Mesenchymal stem cell (in vitro differentiated cells and primary cell): ENCODE measurements around the gene FLT1.

Experiments
- DNase-seq: peaks from one replicate; pipeline ENCODE4 v3.0.0-alpha.2; 2013
- H2AFZ ChIP-seq: one replicate; pipeline ENCODE4 v1.6.1; 2013; ENCODE audit warnings: low read depth, mild to moderate bottlenecking, control low read depth, inconsistent platforms, low read length, moderate library complexity
- H2AK5ac ChIP-seq: 2 replicates; pipeline ENCODE4 v1.6.1; 2013; ENCODE audit warnings: low read length, moderate library complexity, mild to moderate bottlenecking, inconsistent platforms; ENCODE audit not compliant: severe bottlenecking
- H2BK120ac ChIP-seq: one replicate; pipeline ENCODE4 v1.6.1; 2013; ENCODE audit warnings: low read depth, mild to moderate bottlenecking, inconsistent platforms, low read length, moderate library complexity
- H2BK12ac ChIP-seq, 2 experiments: one replicate each; pipeline ENCODE4 v1.6.1; 2013; ENCODE audit warnings: inconsistent platforms in 2 of 2, low read length in 2 of 2, mild to moderate bottlenecking in 2 of 2, moderate library complexity in 2 of 2, control low read depth in 1 of 2
- H2BK15ac ChIP-seq: one replicate; pipeline ENCODE4 v1.6.1; 2013; ENCODE audit warnings: mild to moderate bottlenecking, low read depth, inconsistent platforms; ENCODE audit not compliant: poor library complexity, severe bottlenecking
- H2BK5ac ChIP-seq: 2 replicates; pipeline ENCODE4 v1.6.1; 2013; ENCODE audit warnings: low read depth, mild to moderate bottlenecking, low read length, control low read depth, inconsistent platforms; ENCODE audit not compliant: poor library complexity, severe bottlenecking
- H3K14ac ChIP-seq, 2 experiments: one replicate each; pipeline ENCODE4 v1.6.1; 2013; ENCODE audit warnings: inconsistent platforms in 2 of 2, low read length in 2 of 2, control low read depth in 1 of 2, mild to moderate bottlenecking in 1 of 2, moderate library complexity in 1 of 2
- H3K18ac ChIP-seq, 2 experiments: one replicate each; pipeline ENCODE4 v1.6.1; 2013; ENCODE audit warnings: inconsistent platforms in 2 of 2, low read length in 2 of 2, control low read depth in 1 of 2, low read depth in 1 of 2, mild to moderate bottlenecking in 1 of 2
- H3K23ac ChIP-seq, 2 experiments: one replicate each; pipeline ENCODE4 v1.6.1; 2013; ENCODE audit warnings: inconsistent platforms in 2 of 2, low read length in 2 of 2, mild to moderate bottlenecking in 2 of 2, moderate library complexity in 2 of 2, control low read depth in 1 of 2
- H3K27ac ChIP-seq: 2 replicates; pipeline ENCODE4 v1.5.1; 2013; ENCODE audit warnings: mild to moderate bottlenecking, moderate library complexity, low read length, control low read depth, inconsistent platforms; ENCODE audit not compliant: poor library complexity, severe bottlenecking
- H3K27me3 ChIP-seq, 2 experiments: 2 replicates each; pipeline versions ENCODE4 v1.6.1 to v1.7.0; 2013; ENCODE audit warnings: low read length in 2 of 2, mild to moderate bottlenecking in 2 of 2, moderate library complexity in 2 of 2, control low read depth in 1 of 2, inconsistent platforms in 1 of 2; ENCODE audit not compliant: control insufficient read depth in 1 of 2, insufficient read depth in 1 of 2
- H3K36me3 ChIP-seq, 2 experiments: 2 replicates each; pipeline versions ENCODE4 v1.6.1 to v1.7.0; 2013; ENCODE audit warnings: low read length in 2 of 2, control low read depth in 1 of 2, inconsistent platforms in 1 of 2, low read depth in 1 of 2, mild to moderate bottlenecking in 1 of 2; ENCODE audit not compliant: insufficient read depth in 2 of 2, control insufficient read depth in 1 of 2
- H3K4ac ChIP-seq, 2 experiments: one replicate each; pipeline ENCODE4 v1.6.1; 2013; ENCODE audit warnings: inconsistent platforms in 2 of 2, low read length in 2 of 2, mild to moderate bottlenecking in 2 of 2, moderate library complexity in 2 of 2, control low read depth in 1 of 2, low read depth in 1 of 2
- H3K4me1 ChIP-seq: 2 replicates; pipeline ENCODE4 v1.6.1; 2013; ENCODE audit warnings: low read depth, low read length, control low read depth; ENCODE audit not compliant: control insufficient read depth, insufficient read depth
- H3K4me2 ChIP-seq: 2 replicates; pipeline ENCODE4 v1.6.1; 2013; ENCODE audit warnings: low read length, mild to moderate bottlenecking, inconsistent platforms; ENCODE audit not compliant: poor library complexity, severe bottlenecking
- H3K4me3 ChIP-seq, 2 experiments: 2 replicates each; pipeline versions ENCODE4 v1.5.1 to v1.7.0; 2013; ENCODE audit warnings: low read length in 2 of 2, mild to moderate bottlenecking in 2 of 2, control low read depth in 1 of 2, low read depth in 1 of 2; ENCODE audit not compliant: insufficient read depth in 1 of 2
- H3K79me1 ChIP-seq: replicated peaks from 2 replicates; pipeline ENCODE4 v1.6.1; 2013; ENCODE audit warnings: mild to moderate bottlenecking, control low read depth, low read length, inconsistent platforms; ENCODE audit not compliant: poor library complexity, severe bottlenecking
- H3K9ac ChIP-seq: 2 replicates; pipeline ENCODE4 v1.7.0; 2013; ENCODE audit warnings: mild to moderate bottlenecking, low read length, moderate library complexity
- H3K9me3 ChIP-seq: 2 replicates; pipeline ENCODE4 v1.7.0; 2013; ENCODE audit warnings: mild to moderate bottlenecking, low read length; ENCODE audit not compliant: control insufficient read depth
- H4K8ac ChIP-seq: one replicate; pipeline ENCODE4 v1.6.1; 2013; ENCODE audit warnings: inconsistent platforms, mild to moderate bottlenecking, low read length, moderate library complexity
- H4K91ac ChIP-seq: one replicate; pipeline ENCODE4 v1.6.1; 2013; ENCODE audit warnings: mild to moderate bottlenecking, low read length, inconsistent platforms
- WGBS: methylation state at CpG from one replicate; pipeline ENCODE4 v1.1.7; 2013; ENCODE audit warnings: mixed read lengths; 5-methylcytosine and 5-hydroxymethylcytosine counted together

Gene FLT1

DNA sequence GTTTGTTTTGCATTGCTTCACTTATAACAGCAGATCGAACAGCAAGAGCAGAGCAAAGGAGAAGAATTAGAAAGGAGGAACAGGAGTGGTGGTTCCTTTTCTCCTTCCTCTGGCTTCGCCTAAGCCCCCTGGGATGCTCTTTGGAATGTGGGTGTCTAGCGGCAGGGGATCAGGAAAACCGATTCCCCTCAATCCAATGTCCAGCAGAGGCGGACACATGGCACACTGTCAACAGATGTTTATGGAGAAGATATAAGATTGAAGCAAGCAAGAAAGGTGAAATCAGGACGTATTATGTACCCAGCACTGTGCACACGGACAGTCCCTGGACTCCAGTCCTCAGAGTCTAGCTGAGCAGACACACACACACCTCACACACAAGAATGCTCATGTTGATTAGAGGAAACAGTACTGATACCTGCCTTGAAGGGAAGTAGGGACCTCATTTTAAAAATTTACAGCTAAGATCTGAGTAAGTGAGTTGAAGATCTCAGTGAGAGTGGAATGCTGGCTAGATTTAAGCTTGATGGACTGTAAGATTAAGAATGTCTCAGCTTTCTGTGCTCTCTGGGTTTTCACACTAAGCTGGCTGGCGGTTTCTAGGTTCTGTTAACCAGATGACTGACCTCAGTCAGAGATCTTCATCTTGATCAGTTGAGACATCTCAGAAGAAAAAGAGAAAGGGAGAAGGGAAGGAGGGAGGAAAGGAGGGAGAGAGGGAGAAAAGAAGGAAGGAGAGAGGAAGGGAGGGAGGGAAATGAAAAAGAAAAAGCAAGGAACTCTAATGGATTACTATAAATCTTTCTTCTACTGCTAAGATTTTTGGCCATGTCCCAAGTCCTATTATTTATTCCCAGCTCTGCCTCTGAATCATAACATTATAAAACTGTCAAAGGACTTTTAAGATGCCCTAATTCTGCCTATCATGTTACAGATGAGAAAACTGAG is 44.8 kb downstream of the FLT1 start:
- H3K27me3 ChIP-seq: peaks cover 0 to 30% of the 10 kb centered on the region in 2 experiments
- H3K36me3 ChIP-seq: no peaks in the 10 kb centered on the region
- no peak overlapping the region for H2BK120ac ChIP-seq
- 93% methylated on average over 2 of the region's 8 CpGs for WGBS
- DNase-seq: peak; percentile 20
- H4K8ac ChIP-seq: peak overlapping the region; percentile 45
- H2BK12ac ChIP-seq: peak overlapping the region in 1 of 2 experiments; percentile 42
- no peak overlapping the region for H3K23ac ChIP-seq
- H2AK5ac ChIP-seq: no peak overlapping the region
- H3K9me3 ChIP-seq: peaks cover 6% of the 10 kb centered on the region
- no peak overlapping the region for H2AFZ ChIP-seq
- H3K9ac ChIP-seq: no peak overlapping the region
- no peaks in the 10 kb centered on the region for H3K79me1 ChIP-seq
- no peak overlapping the region for H3K4ac ChIP-seq
- H3K4me3 ChIP-seq: no peak overlapping the region
- no peak overlapping the region for H3K4me2 ChIP-seq
- H3K14ac ChIP-seq: no peak overlapping the region
- H3K18ac ChIP-seq: no peak overlapping the region
- H3K27ac ChIP-seq: no peak overlapping the region
- no peak overlapping the region for H4K91ac ChIP-seq
- H2BK15ac ChIP-seq: no peak overlapping the region
- no peak overlapping the region for H2BK5ac ChIP-seq
- H3K4me1 ChIP-seq: no peaks in the 10 kb centered on the region

- H2AK5ac ChIP-seq: no peak overlapping the region
- H3K18ac ChIP-seq: no peak overlapping the region
- peaks cover 0 to 20% of the 10 kb centered on the region in 2 experiments for H3K27me3 ChIP-seq
- no peak overlapping the region for H3K4ac ChIP-seq
- no peak overlapping the region for H2BK12ac ChIP-seq
- H2BK120ac ChIP-seq: no peak overlapping the region
- no peak overlapping the region for H4K91ac ChIP-seq
- no peak overlapping the region for H4K8ac ChIP-seq
- H3K36me3 ChIP-seq: no peaks in the 10 kb centered on the region
- H2BK15ac ChIP-seq: no peak overlapping the region
- no peak for DNase-seq
- peaks cover 6% of the 10 kb centered on the region for H3K9me3 ChIP-seq
- H3K23ac ChIP-seq: no peak overlapping the region
- H2BK5ac ChIP-seq: no peak overlapping the region
- H2AFZ ChIP-seq: no peak overlapping the region
- no peak overlapping the region for H3K4me3 ChIP-seq
- H3K9ac ChIP-seq: no peak overlapping the region
- no peak overlapping the region for H3K4me2 ChIP-seq
- WGBS: 98% methylated on average over 3 of the region's 4 CpGs
- no peak overlapping the region for H3K27ac ChIP-seq
- no peak overlapping the region for H3K14ac ChIP-seq
- H3K79me1 ChIP-seq: no peaks in the 10 kb centered on the region
- H3K4me1 ChIP-seq: no peaks in the 10 kb centered on the region
Measured at GRCh38 chr13:28448651-28449358, 46.1 kb downstream of the FLT1 start.

DNA sequence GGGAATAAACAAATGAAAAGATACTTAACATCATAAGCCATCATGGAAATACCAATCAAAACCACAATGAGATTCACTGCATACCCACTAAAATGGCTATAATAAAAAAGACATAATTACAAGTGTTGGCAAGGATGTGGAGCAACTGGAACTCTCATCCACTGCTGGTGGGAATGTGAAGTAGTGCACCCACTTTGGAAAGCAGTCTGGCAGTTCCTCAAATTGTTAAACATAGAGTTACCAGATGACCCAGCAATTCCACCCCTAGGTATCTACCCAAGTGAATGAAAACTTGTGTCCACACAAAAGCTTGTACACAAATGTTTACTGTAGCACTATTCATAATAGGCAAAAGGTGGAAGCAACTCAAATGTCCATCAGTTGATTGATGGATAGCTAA is 46.9 kb downstream of the FLT1 start:
- no peaks in the 10 kb centered on the region for H3K36me3 ChIP-seq
- no peaks in the 10 kb centered on the region for H3K79me1 ChIP-seq
- H3K9me3 ChIP-seq: peaks cover 6% of the 10 kb centered on the region
- H2BK15ac ChIP-seq: no peak overlapping the region
- no peak overlapping the region for H2AK5ac ChIP-seq
- no peak overlapping the region for H3K4ac ChIP-seq
- no peak overlapping the region for H3K4me2 ChIP-seq
- H3K27me3 ChIP-seq: peaks cover 0 to 18% of the 10 kb centered on the region in 2 experiments
- no peak overlapping the region for H3K4me3 ChIP-seq
- H4K91ac ChIP-seq: no peak overlapping the region
- no peak overlapping the region for H3K14ac ChIP-seq
- no peak overlapping the region for H2AFZ ChIP-seq
- H2BK120ac ChIP-seq: no peak overlapping the region
- no peaks in the 10 kb centered on the region for H3K4me1 ChIP-seq
- no peak overlapping the region for H4K8ac ChIP-seq
- H3K18ac ChIP-seq: no peak overlapping the region
- no peak overlapping the region for H3K9ac ChIP-seq
- H3K27ac ChIP-seq: no peak overlapping the region
- no peak overlapping the region for H3K23ac ChIP-seq
- no peak for DNase-seq
- H2BK12ac ChIP-seq: no peak overlapping the region
- no peak overlapping the region for H2BK5ac ChIP-seq

DNA sequence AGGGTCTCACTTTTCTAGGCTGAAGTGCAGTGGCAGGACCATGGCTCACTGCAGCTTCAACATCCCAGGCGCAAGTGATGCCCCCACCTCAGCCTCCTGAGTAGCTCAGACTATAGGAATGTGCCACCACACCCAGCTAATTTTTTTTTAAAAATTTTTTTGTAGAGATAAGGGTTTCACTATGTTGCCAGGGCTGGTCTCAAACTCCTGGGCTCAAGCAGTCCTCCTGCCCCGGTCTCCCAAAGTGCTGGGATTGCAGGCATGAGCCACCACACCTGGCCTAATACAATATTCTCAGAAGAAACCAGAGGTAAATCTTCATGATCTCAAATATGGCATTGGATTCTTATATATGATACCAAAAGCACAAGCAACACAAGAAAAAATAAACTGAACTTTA is 47.7 kb downstream of the FLT1 start:
- H2AFZ ChIP-seq: no peak overlapping the region
- H3K14ac ChIP-seq: no peak overlapping the region
- H3K4me1 ChIP-seq: no peaks in the 10 kb centered on the region
- no peak overlapping the region for H3K9ac ChIP-seq
- H3K18ac ChIP-seq: no peak overlapping the region
- no peaks in the 10 kb centered on the region for H3K79me1 ChIP-seq
- H2BK120ac ChIP-seq: no peak overlapping the region
- peaks cover 0 to 16% of the 10 kb centered on the region in 2 experiments for H3K27me3 ChIP-seq
- no peak overlapping the region for H2BK15ac ChIP-seq
- no peak overlapping the region for H3K27ac ChIP-seq
- H2BK5ac ChIP-seq: no peak overlapping the region
- no peak overlapping the region for H3K4ac ChIP-seq
- H4K91ac ChIP-seq: no peak overlapping the region
- peaks cover 6% of the 10 kb centered on the region for H3K9me3 ChIP-seq
- 100% methylated on average over 1 of the region's 2 CpGs for WGBS
- H3K4me2 ChIP-seq: no peak overlapping the region
- H2AK5ac ChIP-seq: no peak overlapping the region
- H2BK12ac ChIP-seq: no peak overlapping the region
- no peak overlapping the region for H3K23ac ChIP-seq
- H3K4me3 ChIP-seq: no peak overlapping the region
- no peak for DNase-seq
- no peak overlapping the region for H4K8ac ChIP-seq
- no peaks in the 10 kb centered on the region for H3K36me3 ChIP-seq
